Mesothelial cell of epicardium (in vitro differentiated cells): ENCODE results near the gene MAN1C1. TPM values are rescaled to one million over a fixed set of nuclear protein-coding genes. Genes with fewer than 3 reads are reported as not detected.

Experiments
- DNase-seq, 2 experiments: peaks; one replicate each; pipeline ENCODE4 v3.0.0; 2021; ENCODE audit warnings: low spot score in 2 of 2; ENCODE audit not compliant: unreplicated experiment in 2 of 2
- H3K27ac Mint-ChIP-seq: 2 replicates; pipeline ENCODE4 v1.8.0; 2021; ENCODE audit warnings: mixed read lengths
- H3K27me3 Mint-ChIP-seq: 2 replicates; pipeline ENCODE4 v1.8.0; 2021; ENCODE audit warnings: low read depth, mixed read lengths
- H3K36me3 Mint-ChIP-seq: 2 replicates; pipeline ENCODE4 v1.8.0; 2021; ENCODE audit warnings: mixed read lengths
- H3K4me1 Mint-ChIP-seq: 2 replicates; pipeline ENCODE4 v1.8.0; 2021; ENCODE audit warnings: mixed read lengths
- H3K4me3 Mint-ChIP-seq: 2 replicates; pipeline ENCODE4 v1.8.0; 2021; ENCODE audit warnings: mild to moderate bottlenecking, moderate library complexity, mixed read lengths
- H3K9me3 Mint-ChIP-seq: 2 replicates; pipeline ENCODE4 v1.8.0; 2021; ENCODE audit warnings: mixed read lengths
- CTCF ChIP-seq: fragments of 200-600 bp; sonication (generic); IDR thresholded peaks from one replicate; pipeline ENCODE4 v1.5.0; 2021; ENCODE audit warnings: antibody characterized with exemption; ENCODE audit not compliant: unreplicated experiment
- total RNA-seq: library from RNA; stranded (reverse); gene quantifications from 3 replicates; pipeline ENCODE4 v1.2.1, GENCODE V29; 2021

MAN1C1 gene
- total RNA-seq, 1 donor from 2014 or later, result 3.2 TPM

DNA sequence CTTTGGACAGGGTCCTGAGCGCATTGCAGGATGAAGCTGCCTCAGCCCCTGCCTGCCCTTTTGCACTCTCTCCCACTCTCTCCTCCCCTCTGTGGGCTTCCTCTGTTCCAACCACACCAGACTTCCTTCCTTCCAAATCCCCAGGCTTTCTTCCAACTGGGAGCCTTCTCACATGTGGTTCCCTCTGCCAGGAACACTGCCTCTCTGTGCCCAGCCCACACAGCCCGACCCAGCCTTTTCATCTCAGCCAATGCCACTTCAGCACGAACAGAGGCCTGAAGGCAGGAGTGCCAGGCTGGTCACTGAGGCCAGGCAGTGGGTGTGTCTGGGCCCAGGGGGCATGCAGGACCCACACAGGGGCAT, 189.3 kb downstream of the MAN1C1 start:
- DNase-seq, result no peak

DNA sequence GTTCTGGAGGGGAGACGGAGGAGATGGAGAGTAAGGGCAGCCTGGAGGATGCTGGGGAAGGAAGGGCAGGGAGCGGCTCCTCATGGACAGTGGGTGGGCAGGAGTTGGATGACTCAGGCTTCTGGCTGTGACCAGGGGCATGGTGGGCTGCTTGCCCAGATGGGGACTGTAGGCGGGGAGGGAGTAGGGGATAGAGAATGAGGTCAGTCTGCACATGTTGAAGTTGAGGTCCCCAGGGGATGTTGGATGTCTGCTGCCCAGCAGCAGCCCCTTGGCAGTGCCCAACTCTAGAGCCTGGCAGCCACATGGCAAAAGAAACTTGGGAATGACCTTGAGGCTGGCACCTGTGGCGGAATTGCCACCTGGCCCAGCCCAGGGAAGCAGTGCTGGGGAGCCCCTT, 189.8 kb downstream of the MAN1C1 start:
- TF ChIP-seq CTCF, result no peak
- Mint-ChIP-seq H3K4me3 (no peak overlapping the region), H3K27me3 (no peaks in the 10 kb centered on the region), H3K9me3 (no peaks in the 10 kb centered on the region), H3K27ac (no peak overlapping the region), H3K4me1 (peaks cover 4% of the 10 kb centered on the region), H3K36me3 (peaks cover 9% of the 10 kb centered on the region)
- DNase-seq, result no peak

More for the DNA sequence above, 189.3 kb downstream of the MAN1C1 start:
- Mint-ChIP-seq H3K4me3 (no peak overlapping the region), H3K36me3 (peaks cover 9% of the 10 kb centered on the region), H3K27me3 (no peaks in the 10 kb centered on the region), H3K4me1 (peaks cover 6% of the 10 kb centered on the region), H3K9me3 (no peaks in the 10 kb centered on the region), H3K27ac (no peak overlapping the region)
- no peak for TF ChIP-seq CTCF

DNA sequence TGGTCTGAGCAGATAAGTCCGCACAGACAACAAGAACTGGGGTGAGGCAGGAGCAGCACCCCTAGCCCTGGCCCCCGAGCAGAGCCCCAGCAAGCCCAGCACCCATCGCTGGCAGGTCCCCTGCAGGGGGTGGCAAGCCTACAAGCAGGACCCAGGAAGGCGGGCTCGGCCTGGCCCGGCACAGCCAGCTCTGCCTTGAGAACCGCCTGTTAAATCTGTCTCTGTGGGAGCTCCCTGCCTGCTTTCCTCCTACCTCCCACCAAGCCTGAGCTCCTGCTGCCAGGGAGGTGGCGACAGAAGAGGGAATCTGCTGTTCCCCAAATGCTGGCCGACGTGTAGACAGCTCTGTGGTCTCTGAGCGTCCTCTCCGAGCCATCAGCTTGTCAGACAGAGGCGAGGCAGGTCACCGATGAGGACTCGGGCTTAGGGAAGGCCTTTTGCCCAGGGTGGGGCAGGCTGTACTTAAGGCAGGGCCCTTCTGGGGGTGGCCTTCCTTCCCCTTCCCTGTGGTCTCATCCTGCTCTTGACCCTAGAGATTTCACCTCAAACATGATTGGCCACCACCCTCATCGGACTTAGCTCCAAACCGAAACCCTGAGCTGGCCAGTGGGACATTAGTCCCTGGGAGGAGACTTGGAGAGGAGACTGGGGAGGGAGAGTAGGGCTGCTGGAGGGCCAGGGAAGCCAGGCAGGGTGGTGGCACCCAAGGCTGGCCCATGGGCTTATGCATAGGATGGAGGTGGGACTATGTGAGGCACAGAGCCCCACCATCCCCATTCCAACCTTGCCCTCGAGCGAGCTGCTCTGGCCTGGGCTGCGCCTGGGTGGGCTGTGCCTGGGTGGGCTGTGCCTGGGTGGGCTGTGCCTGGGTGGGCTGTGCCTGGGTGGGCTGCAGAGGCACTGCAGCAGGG, 191.1 kb downstream of the MAN1C1 start:
- no peak overlapping the region for H3K4me3 Mint-ChIP-seq
- no peak for DNase-seq
- H3K27ac Mint-ChIP-seq, result no peak overlapping the region
- TF ChIP-seq CTCF, result no peak
- no peaks in the 10 kb centered on the region for H3K27me3 Mint-ChIP-seq
- no peaks in the 10 kb centered on the region for H3K9me3 Mint-ChIP-seq
- peaks cover 4% of the 10 kb centered on the region for H3K4me1 Mint-ChIP-seq
- H3K36me3 Mint-ChIP-seq, result peaks cover 9% of the 10 kb centered on the region

DNA sequence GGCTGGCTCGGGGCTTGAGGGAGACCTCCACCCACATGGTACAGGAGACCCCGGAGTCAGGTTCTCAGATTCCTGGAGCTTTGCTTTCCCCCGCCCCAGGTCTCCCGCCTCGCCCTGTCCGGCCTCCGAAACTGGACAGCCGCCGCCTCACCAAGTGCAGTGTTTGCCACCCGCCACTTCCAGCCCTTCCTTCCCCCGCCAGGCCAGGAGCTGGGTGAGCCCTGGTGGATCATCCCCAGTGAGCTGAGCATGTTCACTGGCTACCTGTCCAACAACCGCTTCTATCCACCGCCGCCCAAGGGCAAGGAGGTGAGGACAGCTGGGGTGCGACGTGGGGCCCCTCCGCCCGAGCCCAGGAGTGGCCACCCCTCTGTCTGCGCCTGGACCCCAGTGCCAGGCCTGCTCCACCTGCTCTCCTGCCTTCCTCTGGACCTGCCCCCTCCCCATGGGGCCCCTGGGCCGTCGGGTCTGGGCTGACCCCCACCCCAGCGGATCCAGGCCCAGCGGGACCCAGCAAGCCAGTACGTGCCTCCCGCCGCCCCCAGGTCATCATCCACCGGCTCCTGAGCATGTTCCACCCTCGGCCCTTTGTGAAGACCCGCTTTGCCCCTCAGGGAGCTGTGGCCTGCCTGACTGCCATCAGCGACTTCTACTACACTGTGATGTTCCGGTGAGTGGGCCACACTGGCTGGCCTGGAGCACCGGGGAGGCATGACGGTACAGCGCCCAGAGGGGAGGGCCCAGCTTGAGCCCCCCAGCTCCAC, 192.1 kb downstream of the MAN1C1 start:
- DNase-seq, result no peak
- no peaks in the 10 kb centered on the region for H3K27me3 Mint-ChIP-seq
- H3K4me1 Mint-ChIP-seq, result no peaks in the 10 kb centered on the region
- H3K27ac Mint-ChIP-seq, result no peak overlapping the region
- H3K36me3 Mint-ChIP-seq, result peaks cover 9% of the 10 kb centered on the region
- no peak overlapping the region for H3K4me3 Mint-ChIP-seq
- no peaks in the 10 kb centered on the region for H3K9me3 Mint-ChIP-seq
- no peak for TF ChIP-seq CTCF

DNA sequence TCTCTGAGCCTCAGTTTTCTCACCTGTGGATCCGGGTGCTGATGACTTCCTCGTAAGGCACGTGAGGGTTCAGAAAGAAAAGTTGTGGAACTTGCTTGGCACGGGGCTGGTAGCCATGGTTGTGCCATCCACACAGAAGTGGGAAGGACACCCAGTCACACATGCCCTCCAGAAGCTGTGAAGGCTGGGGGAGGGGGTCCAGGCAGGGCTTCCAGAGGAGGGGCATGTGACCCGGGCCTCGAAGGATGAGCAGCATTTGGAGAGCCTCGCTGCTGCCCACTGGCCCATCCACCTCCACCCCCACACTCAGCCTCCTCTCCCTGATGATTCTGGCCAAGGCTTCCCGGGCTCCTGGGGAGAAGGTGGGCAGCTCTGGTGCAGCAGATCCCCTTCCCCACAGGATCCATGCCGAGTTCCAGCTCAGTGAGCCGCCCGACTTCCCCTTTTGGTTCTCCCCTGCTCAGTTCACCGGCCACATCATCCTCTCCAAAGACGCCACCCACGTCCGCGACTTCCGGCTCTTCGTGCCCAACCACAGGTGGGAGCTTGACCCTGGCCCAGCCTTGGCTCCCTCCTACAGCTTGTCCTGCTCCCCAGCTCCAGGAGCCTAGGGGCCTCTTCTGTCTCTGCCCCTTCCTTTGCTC, 192.8 kb downstream of the MAN1C1 start:
- no peaks in the 10 kb centered on the region for H3K9me3 Mint-ChIP-seq
- H3K27me3 Mint-ChIP-seq, result no peaks in the 10 kb centered on the region
- TF ChIP-seq CTCF, result no peak
- peaks cover 9% of the 10 kb centered on the region for H3K36me3 Mint-ChIP-seq
- no peak for DNase-seq
- H3K4me3 Mint-ChIP-seq, result no peak overlapping the region
- no peaks in the 10 kb centered on the region for H3K4me1 Mint-ChIP-seq
- H3K27ac Mint-ChIP-seq, result no peak overlapping the region
